Panc1 (cell line): ENCODE measurements around the gene KCNT1. TPM values are rescaled to one million over a fixed set of nuclear protein-coding genes. Genes with fewer than 3 reads are reported as not detected.

Experiments
- ATAC-seq: fragments of 200-7000 bp; cut with Tn5 transposase; 2 replicates; pipeline ENCODE4 v1.9.1; 2020; ENCODE audit warnings: mild to moderate bottlenecking, moderate library complexity
- BruUV-seq: library from RNA; stranded (reverse); fragments of 400-500 nt; replicated peaks from 2 replicates; lab custom pipeline; 2021; lab: Mats Ljungman, UMichigan
- CTCF ChIA-PET: fragments of 300-600 bp; sonication (Branson Sonifier 250); formaldehyde crosslinking; loops from one replicate; lab custom pipeline; 2022; ENCODE audit warnings: antibody characterized with exemption; lab: Charles Lee
- POLR2A ChIA-PET: fragments of 300-600 bp; sonication (Branson Sonifier 250); formaldehyde crosslinking; loops from one replicate; lab custom pipeline; 2022; ENCODE audit warnings: antibody characterized with exemption; lab: Charles Lee
- DNase-seq: peaks from one replicate; pipeline ENCODE4 v3.0.0-alpha.2; 2010; ENCODE audit warnings: low read depth, low spot score
- H3K27ac ChIP-seq: 2 replicates; pipeline ENCODE4 v1.5.1; 2011; ENCODE audit warnings: mild to moderate bottlenecking, low read length, inconsistent platforms
- H3K27me3 ChIP-seq: fragments of 200-500 bp; sonication (Bioruptor generic); 2 replicates; pipeline ENCODE4 v1.6.0; 2014; ENCODE audit warnings: low read length, inconsistent platforms; ENCODE audit not compliant: control insufficient read depth, insufficient read depth
- H3K36me3 ChIP-seq: fragments of 200-500 bp; sonication (Bioruptor generic); 2 replicates; pipeline ENCODE4 v1.5.1; 2014; ENCODE audit warnings: inconsistent platforms, mild to moderate bottlenecking, low read length, moderate library complexity; ENCODE audit not compliant: control insufficient read depth, insufficient read depth
- H3K4me1 ChIP-seq: 2 replicates; pipeline ENCODE4 v1.5.1; 2011; ENCODE audit warnings: inconsistent platforms, mild to moderate bottlenecking, low read length, moderate library complexity; ENCODE audit not compliant: control insufficient read depth, insufficient read depth
- H3K4me3 ChIP-seq, 2 experiments: 2 replicates each; pipeline ENCODE4 v1.5.1; 2011 to 2012; ENCODE audit warnings: low read depth in 2 of 2, low read length in 2 of 2, mild to moderate bottlenecking in 2 of 2, inconsistent platforms in 1 of 2, moderate library complexity in 1 of 2
- H3K9me3 ChIP-seq: fragments of 200-500 bp; sonication (Bioruptor generic); 2 replicates; pipeline ENCODE4 v1.5.1; 2014; ENCODE audit warnings: low read depth, mild to moderate bottlenecking, inconsistent platforms, low read length, moderate library complexity; ENCODE audit not compliant: control insufficient read depth, insufficient read depth
- CTCF ChIP-seq: fragments of 450-650 bp; IDR thresholded peaks from 2 replicates; pipeline ENCODE4 v1.5.1; 2017; ENCODE audit warnings: mild to moderate bottlenecking
- POLR2AphosphoS5 ChIP-seq: IDR thresholded peaks from 2 replicates; pipeline ENCODE4 v1.6.1; 2012; ENCODE audit warnings: mild to moderate bottlenecking, low read depth, low read length, moderate library complexity
- REST ChIP-seq, 2 experiments: IDR thresholded peaks; 2 replicates each; pipeline ENCODE4 v1.6.1; 2011 to 2012; ENCODE audit warnings: low read depth in 2 of 2, control low read depth in 1 of 2, low read length in 1 of 2, mild to moderate bottlenecking in 1 of 2, moderate library complexity in 1 of 2; ENCODE audit not compliant: insufficient read depth in 1 of 2
- SIN3A ChIP-seq: IDR thresholded peaks from 2 replicates; pipeline ENCODE4 v1.6.1; 2012; ENCODE audit warnings: low read depth, mild to moderate bottlenecking, low read length, moderate library complexity, borderline replicate concordance; ENCODE audit not compliant: insufficient read depth
- TCF7L2 ChIP-seq: IDR thresholded peaks from 2 replicates; pipeline ENCODE4 v1.6.1; 2011; ENCODE audit warnings: mild to moderate bottlenecking, low read depth, low read length, inconsistent platforms
- in situ Hi-C: cut with HindIII; loops from 2 replicates; pipeline ENCODE4 v1.10.0; 2016; ENCODE audit warnings: low sequenced_read_pairs, low pct_unique_long_range_greater_than_20kb
- intact Hi-C: fragments of 100-400 bp; cut with micrococcal nuclease; formaldehyde crosslinking; loops from one replicate; pipeline ENCODE4 v1.10.0; 2022; ENCODE audit not compliant: unreplicated experiment
- total RNA-seq: library from RNA; stranded (reverse); gene quantifications from one replicate; pipeline ENCODE4 v1.2.1, GENCODE V29; 2021; ENCODE audit not compliant: unreplicated experiment

Gene KCNT1
- total RNA-seq, 1 experiment from 2014 or later = not detected

GRCh38 chr9:135802876-135803419, 101.0 kb downstream of the KCNT1 start:
- CTCF ChIA-PET = no interaction called here
- POLR2A ChIA-PET = interaction anchor here (0.6 kb wide), 1 partner anchor 180 kb away, joined by 3 read pairs; no protein-coding TSS in a partner anchor
- no peak for ATAC-seq
- Histone ChIP-seq H3K9me3 (no peaks in the 10 kb centered on the region), H3K27me3 (no peaks in the 10 kb centered on the region), H3K4me1 (no peaks in the 10 kb centered on the region), H3K4me3 (no peak overlapping the region), H3K36me3 (no peaks in the 10 kb centered on the region), H3K27ac (no peak overlapping the region)
- TF ChIP-seq SIN3A = no peak
- TF ChIP-seq POLR2AphosphoS5 = no peak
- no peak for TF ChIP-seq TCF7L2
- no peak for TF ChIP-seq CTCF
- no peak for TF ChIP-seq REST (IDR thresholded peaks at IDR 0.05; ENCODE audit: insufficient read depth in 1 of 2, low read depth in 2 of 2, low read length in 1 of 2)
- BruUV-seq = no TSS peak
- in situ Hi-C loops = no loop called here
- no peak for DNase-seq
- intact Hi-C loops = no loop called here

GRCh38 chr9:135803441-135803840, 101.5 kb downstream of the KCNT1 start:
- POLR2A ChIA-PET = interaction anchor here (0.6 kb wide), 1 partner anchor 181 kb away, joined by 3 read pairs; no protein-coding TSS in a partner anchor
- DNase-seq = no peak

More at GRCh38 chr9:135803441-135803840, 101.5 kb downstream of the KCNT1 start:
- H3K27me3 ChIP-seq = no peaks in the 10 kb centered on the region
- CTCF ChIA-PET = no interaction called here
- H3K4me1 ChIP-seq = no peaks in the 10 kb centered on the region
- TF ChIP-seq POLR2AphosphoS5 (no peak), TCF7L2 (no peak), CTCF (no peak), REST (IDR thresholded peaks at IDR 0.05; ENCODE audit: insufficient read depth in 1 of 2, low read depth in 2 of 2, low read length in 1 of 2) (no peak), SIN3A (no peak)
- in situ Hi-C loops (no loop called here), intact Hi-C loops (no loop called here)
- no TSS peak for BruUV-seq
- ATAC-seq = no peak
- H3K9me3 ChIP-seq = no peaks in the 10 kb centered on the region
- no peak overlapping the region for H3K27ac ChIP-seq
- no peaks in the 10 kb centered on the region for H3K36me3 ChIP-seq
- no peak overlapping the region for H3K4me3 ChIP-seq
